Psoas muscle (tissue), 8 donors: Measurements from ENCODE around the gene CA12. TPM values are rescaled to one million over a fixed set of nuclear protein-coding genes. Genes with fewer than 3 reads are reported as not detected.

Experiments
- ATAC-seq, 4 donors: fragments of 200-7000 bp; cut with Tn5 transposase; one replicate each; pipeline ENCODE4 v1.9.1; 2020; ENCODE audit warnings: moderate library complexity in 3 of 4, mild to moderate bottlenecking in 2 of 4
- DNase-seq, 2 donors: peaks; one replicate each; pipeline ENCODE4 v3.0.0-alpha.2; 2020
- H3K27ac ChIP-seq: fragments of 200-600 bp; one replicate; pipeline ENCODE4 v1.8.0; 2022
- H3K27me3 ChIP-seq, 3 donors: fragments of 200-600 bp in 1 of 3; one replicate each; pipeline versions ENCODE4 v1.6.1 to v1.8.0; 2013 to 2022; ENCODE audit warnings: low read length in 2 of 3, mild to moderate bottlenecking in 2 of 3, moderate library complexity in 1 of 3; ENCODE audit not compliant: insufficient read depth in 3 of 3
- H3K36me3 ChIP-seq, 2 donors: fragments of 200-600 bp in 1 of 2; one replicate each; pipeline versions ENCODE4 v1.6.1 to v1.8.0; 2013 to 2022; ENCODE audit warnings: low read depth in 1 of 2, mild to moderate bottlenecking in 1 of 2, moderate library complexity in 1 of 2; ENCODE audit not compliant: insufficient read depth in 1 of 2
- H3K4me1 ChIP-seq: fragments of 200-600 bp; one replicate; pipeline ENCODE4 v1.8.0; 2022
- H3K4me3 ChIP-seq: fragments of 200-600 bp; one replicate; pipeline ENCODE4 v1.8.0; 2022; ENCODE audit warnings: mild to moderate bottlenecking
- H3K9me3 ChIP-seq: fragments of 200-600 bp; one replicate; pipeline ENCODE4 v1.8.0; 2022
- CTCF ChIP-seq: fragments of 200-600 bp; IDR thresholded peaks from one replicate; pipeline ENCODE4 v1.8.0; 2022; ENCODE audit warnings: antibody characterized with exemption
- WGBS, 3 donors: extraction: QIAGEN DNeasy Blood & Tissue Kit; methylation state at CpG; one replicate each; pipeline versions ENCODE4 v1.1.6 to v1.1.7; 2013; 5-methylcytosine and 5-hydroxymethylcytosine counted together
- intact Hi-C, 2 donors: fragments of 100-400 bp; cut with DNase I; formaldehyde crosslinking; loops; one replicate each; pipeline versions ENCODE4 v1.11.0 to v1.14.2; 2022
- polyA plus RNA-seq, 3 donors: library from polyadenylated mRNA; stranded (reverse); fragments of 200-250 nt; gene quantifications; one replicate each; pipeline ENCODE4 v1.2.3, GENCODE V29; 2013
- total RNA-seq, 4 donors: library from RNA; stranded (reverse); fragmentation: NEBNext Ultra II Directional in 2 of 4; extraction: Animal tissue kit (Norgen Biotek cat#: 25700) in 2 of 4; gene quantifications; one replicate each; pipeline versions ENCODE4 v1.2.1 to v1.2.4, GENCODE V29; 2021 to 2023
- donor health status: healthy with polysubstance abuse.
- donor health status: DM: no; HTN: no; CAD: no; lungs with moderate emphysema.
- donor health status: Bipolar disorder and iron deficiency.
- donor health status: healthy.
- donor health status: DM: yes; HTN: yes; CAD: no.
- donor health status: DM: no; HTN: no; CAD: no.
- donor health status: DM: no; HTN: no; CAD: no.
- donor health status: DM: yes; HTN: yes; CAD: no.

Gene CA12
- total and polyA plus RNA-seq, 7 donors = 0.01 to 0.25 (median 0.16) TPM

GRCh38 chr15:63287109-63287508 lies 94.5 kb downstream of the CA12 start:
- DNase-seq (no peak), ATAC-seq (no peak)
- H3K4me1 ChIP-seq = peaks cover 7% of the 10 kb centered on the region
- WGBS, 3 donors = 73 to 83% (median 76%) methylated on average over 2 of the region's 2 CpGs
- intact Hi-C loops = no loop called here
- H3K27me3 ChIP-seq = no peaks in the 10 kb centered on the region
- H3K9me3 ChIP-seq = no peaks in the 10 kb centered on the region
- no peak overlapping the region for H3K27ac ChIP-seq
- no peak overlapping the region for H3K4me3 ChIP-seq
- TF ChIP-seq CTCF = no peak
- peaks cover 2 to 32% of the 10 kb centered on the region in 2 donors for H3K36me3 ChIP-seq

GRCh38 chr15:63284335-63284734 lies 97.3 kb downstream of the CA12 start:
- H3K36me3 ChIP-seq = peaks cover 2 to 34% of the 10 kb centered on the region in 2 donors
- no peak for ATAC-seq
- H3K27me3 ChIP-seq = no peaks in the 10 kb centered on the region
- intact Hi-C loops = no loop called here
- DNase-seq = no peak
- no peak for TF ChIP-seq CTCF
- no peak overlapping the region for H3K4me3 ChIP-seq
- 93 to 97% (median 94%) methylated on average over 6 of the region's 6 CpGs for WGBS, 3 donors
- no peak overlapping the region for H3K27ac ChIP-seq
- H3K9me3 ChIP-seq = no peaks in the 10 kb centered on the region
- no peaks in the 10 kb centered on the region for H3K4me1 ChIP-seq

- Histone ChIP-seq H3K4me3 (no peak overlapping the region), H3K9me3 (no peaks in the 10 kb centered on the region), H3K27ac (no peak overlapping the region), H3K27me3 (no peaks in the 10 kb centered on the region), H3K4me1 (no peaks in the 10 kb centered on the region), H3K36me3 (peaks cover 2 to 34% of the 10 kb centered on the region in 2 donors)
- peak in 1 of 2 donors; percentile 66 for DNase-seq
- intact Hi-C loops = no loop called here
- no peak for ATAC-seq
- 88 to 90% (median 89%) methylated on average over 9 of the region's 9 CpGs for WGBS, 3 donors
- no peak for TF ChIP-seq CTCF
Observed at GRCh38 chr15:63283126-63283525, 98.5 kb downstream of the CA12 start.

- peak in 1 of 4 donors; percentile 16 for ATAC-seq
- WGBS, 3 donors = 9 to 13% (median 12%) methylated on average over 17 of the region's 17 CpGs
- intact Hi-C loops = loop anchor here in 1 of 2 donors (5.0 to 10.0 kb wide), 2 partner anchors 86 to 123 kb away; partner anchors contain the start of gene RPS27L
Observed at GRCh38 chr15:63277893-63278456, 103.7 kb downstream of the CA12 start.

More at GRCh38 chr15:63277893-63278456, 103.7 kb downstream of the CA12 start:
- Histone ChIP-seq H3K36me3 (peaks cover 0 to 10% of the 10 kb centered on the region in 2 donors), H3K27ac (peak overlapping the region; percentile 84), H3K4me1 (no peaks in the 10 kb centered on the region), H3K4me3 (peak overlapping the region; percentile 91), H3K9me3 (no peaks in the 10 kb centered on the region), H3K27me3 (no peaks in the 10 kb centered on the region)
- no peak for DNase-seq
- no peak for TF ChIP-seq CTCF
